OCI-LY7 (cell line): ENCODE measurements around the gene MMP2. TPM values are rescaled to one million over a fixed set of nuclear protein-coding genes. Genes with fewer than 3 reads are reported as not detected.

Experiments used
- BruUV-seq: library from RNA; stranded (reverse); fragments of 400-500 nt; replicated peaks from 2 replicates; lab custom pipeline; 2021; lab: Mats Ljungman, UMichigan
- CTCF ChIA-PET: fragments of 300-600 bp; sonication (Branson Sonifier 250); formaldehyde crosslinking; loops from one replicate; lab custom pipeline; 2022; ENCODE audit warnings: antibody characterized with exemption; ENCODE audit not compliant: unreplicated experiment; lab: Charles Lee
- POLR2A ChIA-PET: fragments of 300-600 bp; sonication (Branson Sonifier 250); formaldehyde crosslinking; loops from one replicate; lab custom pipeline; 2022; ENCODE audit warnings: antibody characterized with exemption; lab: Charles Lee
- DNase-seq: peaks from one replicate; pipeline ENCODE4 v3.0.0-alpha.2; 2015; ENCODE audit warnings: low spot score
- H2AFZ ChIP-seq: fragments of 200-600 bp; sonication (generic), shearing (Covaris generic); 2 replicates; pipeline ENCODE4 v1.6.1; 2014; ENCODE audit warnings: mild to moderate bottlenecking, antibody characterized with exemption, low read length, moderate library complexity
- H3K27ac ChIP-seq: fragments of 200-600 bp; sonication (generic); 2 replicates; pipeline ENCODE4 v1.5.1; 2014; ENCODE audit warnings: mixed run types, low read depth, mild to moderate bottlenecking, moderate library complexity, low read length, inconsistent platforms; ENCODE audit not compliant: poor library complexity, severe bottlenecking
- H3K36me3 ChIP-seq: fragments of 200-600 bp; sonication (generic); 2 replicates; pipeline ENCODE4 v1.6.1; 2014; ENCODE audit warnings: mild to moderate bottlenecking, antibody characterized with exemption, low read length, moderate library complexity, mixed read lengths; ENCODE audit not compliant: insufficient read depth
- H3K4me1 ChIP-seq: fragments of 200-600 bp; sonication (generic); 2 replicates; pipeline ENCODE4 v1.5.1; 2014; ENCODE audit warnings: mild to moderate bottlenecking, low read length; ENCODE audit not compliant: insufficient read depth, poor library complexity, severe bottlenecking
- H3K4me2 ChIP-seq: fragments of 200-600 bp; sonication (generic); 2 replicates; pipeline ENCODE4 v1.6.1; 2014; ENCODE audit warnings: mild to moderate bottlenecking, low read length
- H3K4me3 ChIP-seq: fragments of 200-600 bp; sonication (generic); 2 replicates; pipeline ENCODE4 v1.5.1; 2014; ENCODE audit warnings: mild to moderate bottlenecking, low read depth, low read length; ENCODE audit not compliant: poor library complexity, severe bottlenecking
- H3K79me2 ChIP-seq: fragments of 200-600 bp; sonication (generic); 2 replicates; pipeline ENCODE4 v1.6.1; 2016; ENCODE audit warnings: low read depth, mild to moderate bottlenecking, low read length, moderate library complexity, mixed read lengths; ENCODE audit not compliant: insufficient read depth
- H3K9me2 ChIP-seq: fragments of 200-600 bp; sonication (generic); 2 replicates; pipeline ENCODE4 v1.6.1; 2016; ENCODE audit warnings: mild to moderate bottlenecking, low read length, mixed read lengths; ENCODE audit not compliant: insufficient read depth
- H3K9me3 ChIP-seq: fragments of 200-600 bp; sonication (generic); 2 replicates; pipeline ENCODE4 v1.6.1; 2014; ENCODE audit warnings: mild to moderate bottlenecking, mixed run types, low read length, mixed read lengths
- H4K20me1 ChIP-seq: fragments of 200-600 bp; sonication (generic); 2 replicates; pipeline ENCODE4 v1.6.1; 2014; ENCODE audit warnings: mild to moderate bottlenecking, antibody characterized with exemption, low read length, moderate library complexity, mixed read lengths; ENCODE audit not compliant: insufficient read depth
- EZH2phosphoT487 ChIP-seq: fragments of 200-600 bp; sonication (generic); IDR thresholded peaks from 2 replicates; pipeline ENCODE4 v1.6.1; 2018; ENCODE audit warnings: low read depth, borderline replicate concordance, mild to moderate bottlenecking, mixed run types, antibody characterized with exemption, low read length, moderate library complexity, mixed read lengths
- intact Hi-C: fragments of 100-400 bp; cut with micrococcal nuclease; formaldehyde crosslinking; loops from one replicate; pipeline ENCODE4 v1.10.0; 2022; ENCODE audit not compliant: unreplicated experiment
- total RNA-seq, 2 experiments: library from RNA; depleted of rRNA in 1 of 2; stranded (reverse); fragments of >200 nt in 1 of 2; shearing (Covaris generic) in 1 of 2; gene quantifications; 2 replicates each; pipeline ENCODE4 v1.2.3, GENCODE V29; 2014 to 2022
- TF ChIP-seq, protein P1 (sequence below): fragments of 200-600 bp; sonication (generic); conservative IDR thresholded peaks from 2 replicates; pipeline ENCODE4 v1.5.1; 2014; ENCODE audit warnings: mild to moderate bottlenecking, antibody characterized with exemption, low read length, moderate library complexity, mixed read lengths

The MMP2 gene
- total RNA-seq, 2 experiments from 2014 or later, result 0.48 TPM; not detected in 1

DNA sequence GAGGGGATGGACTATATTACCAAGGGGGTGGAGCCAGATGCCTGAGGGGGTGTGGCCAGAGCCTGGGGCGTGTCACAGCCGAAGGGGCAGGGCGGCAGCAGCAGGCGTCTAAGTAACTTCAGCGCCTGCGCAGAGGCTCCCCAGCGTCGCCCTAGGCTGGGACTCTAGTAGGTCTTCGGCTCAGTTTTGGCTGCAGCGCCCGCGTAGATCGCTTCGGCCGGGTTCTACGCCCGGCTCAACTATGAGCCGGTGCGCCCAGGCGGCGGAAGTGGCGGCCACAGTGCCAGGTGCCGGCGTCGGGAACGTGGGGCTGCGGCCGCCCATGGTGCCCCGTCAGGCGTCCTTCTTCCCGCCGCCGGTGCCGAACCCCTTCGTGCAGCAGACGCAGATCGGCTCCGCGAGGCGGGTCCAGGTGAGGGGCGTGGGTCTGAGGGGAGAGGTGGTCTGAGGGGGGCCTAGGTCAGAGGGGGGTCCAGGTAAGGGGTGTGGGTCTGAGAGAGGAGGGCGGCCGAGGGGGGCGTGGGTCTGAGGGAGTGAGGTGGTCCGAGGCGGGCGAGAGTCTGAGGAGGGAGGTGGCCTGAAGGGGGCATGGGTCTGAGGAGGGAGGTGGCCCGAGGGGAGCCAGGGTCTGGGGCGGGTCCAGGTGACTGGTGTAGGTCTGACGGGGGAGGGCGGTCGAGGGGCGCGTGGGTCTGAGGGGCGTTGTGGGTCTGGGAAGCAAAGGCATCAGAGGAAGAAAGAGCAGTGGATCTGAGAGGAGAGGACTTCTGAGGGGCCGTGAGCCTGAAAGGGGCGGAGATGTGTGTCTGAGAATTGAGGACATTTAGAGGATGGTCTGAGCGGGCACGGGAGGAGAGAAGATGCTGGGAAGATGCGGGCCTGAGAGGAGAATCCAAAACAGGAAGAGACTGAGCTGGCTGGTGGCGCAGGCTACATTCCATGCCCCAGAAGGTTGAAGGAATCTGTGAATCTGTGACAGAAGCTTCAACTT is 30.2 kb downstream of the MMP2 start, which contains the start of gene LPCAT2:
Gene LPCAT2, plus strand, starts transcription at position 132 of the 991 bp plus-strand sequence. Its CDS starts 110 bp downstream, at position 242.
- Histone ChIP-seq H3K79me2 (no peaks in the 10 kb centered on the region), H3K27ac (no peak within 1 kb of the TSS), H3K9me3 (no peaks in the 10 kb centered on the region), H3K4me1 (no peaks in the 10 kb centered on the region), H4K20me1 (no peaks in the 10 kb centered on the region), H2AFZ (no peak within 1 kb of the TSS), H3K4me3 (no peak within 1 kb of the TSS), H3K36me3 (no peaks in the 10 kb centered on the region), H3K4me2 (no peak within 1 kb of the TSS), H3K9me2 (no peaks in the 10 kb centered on the region)
- no TSS peak for BruUV-seq
- intact Hi-C loops, result no loop called here
- CTCF ChIA-PET, result no interaction called here
- no peak for DNase-seq
- POLR2A ChIA-PET, result no interaction called here
- TF ChIP-seq EZH2phosphoT487, result no peak
- TF ChIP-seq, protein P1, sequence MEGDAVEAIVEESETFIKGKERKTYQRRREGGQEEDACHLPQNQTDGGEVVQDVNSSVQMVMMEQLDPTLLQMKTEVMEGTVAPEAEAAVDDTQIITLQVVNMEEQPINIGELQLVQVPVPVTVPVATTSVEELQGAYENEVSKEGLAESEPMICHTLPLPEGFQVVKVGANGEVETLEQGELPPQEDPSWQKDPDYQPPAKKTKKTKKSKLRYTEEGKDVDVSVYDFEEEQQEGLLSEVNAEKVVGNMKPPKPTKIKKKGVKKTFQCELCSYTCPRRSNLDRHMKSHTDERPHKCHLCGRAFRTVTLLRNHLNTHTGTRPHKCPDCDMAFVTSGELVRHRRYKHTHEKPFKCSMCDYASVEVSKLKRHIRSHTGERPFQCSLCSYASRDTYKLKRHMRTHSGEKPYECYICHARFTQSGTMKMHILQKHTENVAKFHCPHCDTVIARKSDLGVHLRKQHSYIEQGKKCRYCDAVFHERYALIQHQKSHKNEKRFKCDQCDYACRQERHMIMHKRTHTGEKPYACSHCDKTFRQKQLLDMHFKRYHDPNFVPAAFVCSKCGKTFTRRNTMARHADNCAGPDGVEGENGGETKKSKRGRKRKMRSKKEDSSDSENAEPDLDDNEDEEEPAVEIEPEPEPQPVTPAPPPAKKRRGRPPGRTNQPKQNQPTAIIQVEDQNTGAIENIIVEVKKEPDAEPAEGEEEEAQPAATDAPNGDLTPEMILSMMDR, result no peak

DNA sequence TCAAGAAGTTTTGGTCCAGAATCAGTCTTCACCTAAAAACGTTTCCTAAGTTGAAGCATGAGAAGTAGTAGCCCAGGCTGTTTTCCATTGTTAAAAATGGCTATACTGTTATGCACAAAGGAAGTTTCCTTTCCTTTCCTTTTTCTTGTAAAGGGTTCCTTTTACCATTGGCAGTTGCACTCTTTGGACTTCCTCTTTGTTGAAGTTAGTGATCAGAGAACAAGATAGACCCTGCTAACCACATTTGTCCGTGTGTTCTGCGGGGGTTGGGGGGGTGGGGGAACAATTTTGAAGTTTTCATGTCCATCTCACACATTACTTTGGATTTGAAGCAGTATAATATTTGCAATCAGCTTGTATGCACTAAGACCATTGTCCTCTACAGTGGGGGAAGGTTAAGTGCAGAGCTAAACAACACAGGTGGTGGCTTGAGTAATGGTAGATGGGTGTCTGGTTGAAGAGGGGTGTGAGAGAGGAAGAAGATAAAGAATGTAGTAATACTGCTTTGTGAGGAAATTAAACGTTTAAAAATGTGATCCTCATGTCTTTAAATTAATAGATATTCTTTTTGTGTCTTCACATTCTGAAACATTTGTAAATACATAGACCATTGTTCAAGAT is 31.3 kb downstream of the MMP2 start:
- Histone ChIP-seq H4K20me1 (no peaks in the 10 kb centered on the region), H3K4me3 (no peak overlapping the region), H3K79me2 (no peaks in the 10 kb centered on the region), H3K27ac (no peak overlapping the region), H3K36me3 (no peaks in the 10 kb centered on the region), H3K4me2 (no peak overlapping the region), H3K9me2 (no peaks in the 10 kb centered on the region), H3K9me3 (no peaks in the 10 kb centered on the region), H2AFZ (no peak overlapping the region), H3K4me1 (no peaks in the 10 kb centered on the region)
- CTCF ChIA-PET, result no interaction called here
- POLR2A ChIA-PET, result interaction anchor here (0.5 kb wide), 1 partner anchor 1314 kb away, joined by 3 read pairs; no protein-coding TSS in a partner anchor
- intact Hi-C loops, result no loop called here
- no peak for DNase-seq
- no peak for TF ChIP-seq EZH2phosphoT487
- TF ChIP-seq, protein P1, result no peak
- BruUV-seq, result no TSS peak
